CD14-positive monocyte (primary cell): ENCODE results near the gene SPTBN5. TPM values are rescaled to one million over a fixed set of nuclear protein-coding genes. Genes with fewer than 3 reads are reported as not detected.

Experiments used
- DNase-seq, 3 donors: peaks; one replicate each; pipeline ENCODE4 v3.0.0-alpha.2; 2011 to 2022
- H2AFZ ChIP-seq: 2 replicates; pipeline ENCODE4 v1.6.0; 2012; ENCODE audit warnings: mild to moderate bottlenecking, low read depth, low read length, inconsistent platforms; ENCODE audit not compliant: insufficient read depth, poor library complexity, severe bottlenecking
- H3K27ac ChIP-seq, 2 donors: 1 replicate in 1 of 2; 2 replicates in 1 of 2; pipeline ENCODE4 v1.5.1; 2012 to 2013; ENCODE audit warnings: low read length in 2 of 2, control low read depth in 1 of 2, inconsistent platforms in 1 of 2, low read depth in 1 of 2, mild to moderate bottlenecking in 1 of 2
- H3K27me3 ChIP-seq, 2 donors: one replicate each; pipeline versions ENCODE4 v1.6.0 to v1.6.1; 2011 to 2013; ENCODE audit warnings: low read length in 2 of 2; ENCODE audit not compliant: control insufficient read depth in 2 of 2, insufficient read depth in 2 of 2
- H3K36me3 ChIP-seq, 2 donors: replicated peaks in 1 of 2; 1 replicate in 1 of 2; 2 replicates in 1 of 2; pipeline versions ENCODE4 v1.5.1 to v1.6.1; 2012 to 2013; ENCODE audit warnings: low read length in 2 of 2, control low read depth in 1 of 2, inconsistent platforms in 1 of 2, mild to moderate bottlenecking in 1 of 2; ENCODE audit not compliant: insufficient read depth in 2 of 2, control insufficient read depth in 1 of 2
- H3K4me1 ChIP-seq, 2 donors: 1 replicate in 1 of 2; 2 replicates in 1 of 2; pipeline versions ENCODE4 v1.5.1 to v1.6.1; 2012 to 2013; ENCODE audit warnings: low read length in 2 of 2, control low read depth in 1 of 2, inconsistent platforms in 1 of 2, mild to moderate bottlenecking in 1 of 2, moderate library complexity in 1 of 2; ENCODE audit not compliant: insufficient read depth in 2 of 2, control insufficient read depth in 1 of 2
- H3K4me2 ChIP-seq: replicated peaks from 2 replicates; pipeline ENCODE3; 2012; ENCODE audit warnings: low read length, moderate library complexity, mild to moderate bottlenecking; ENCODE audit not compliant: poor library complexity, severe bottlenecking; ENCODE audit errors: extremely low read depth
- H3K4me3 ChIP-seq, 3 experiments: fragments of 200-600 bp in 1 of 3; sonication (generic) in 1 of 3; replicated peaks in 1 of 3; 1 replicate in 2 of 3; 2 replicates in 1 of 3; pipeline ENCODE4 v1.5.1; 2011 to 2013; ENCODE audit warnings: low read length in 3 of 3, mild to moderate bottlenecking in 3 of 3, control low read depth in 2 of 3, low read depth in 2 of 3, inconsistent platforms in 1 of 3, moderate library complexity in 1 of 3
- H3K79me2 ChIP-seq: 2 replicates; pipeline ENCODE4 v1.6.0; 2012; ENCODE audit warnings: mild to moderate bottlenecking, control low read depth, inconsistent platforms, low read length, moderate library complexity; ENCODE audit not compliant: insufficient read depth
- H3K9ac ChIP-seq: 2 replicates; pipeline ENCODE4 v1.6.0; 2017; ENCODE audit warnings: low read length, mild to moderate bottlenecking; ENCODE audit not compliant: insufficient read depth, poor library complexity, severe bottlenecking
- H3K9me3 ChIP-seq, 2 donors: replicated peaks in 1 of 2; 1 replicate in 1 of 2; 2 replicates in 1 of 2; pipeline versions ENCODE4 v1.5.1 to v1.6.1; 2012 to 2013; ENCODE audit warnings: low read length in 2 of 2, control low read depth in 1 of 2; ENCODE audit not compliant: control insufficient read depth in 1 of 2, insufficient read depth in 1 of 2
- H4K20me1 ChIP-seq: 2 replicates; pipeline ENCODE4 v1.6.0; 2012; ENCODE audit warnings: mild to moderate bottlenecking, low read length, control low read depth, moderate library complexity; ENCODE audit not compliant: insufficient read depth
- H3K27ac Mint-ChIP-seq, 7 donors: one replicate each; pipeline ENCODE4 v1.8.0; 2020; ENCODE audit warnings: mild to moderate bottlenecking in 7 of 7, mixed read lengths in 7 of 7, moderate library complexity in 6 of 7, inconsistent platforms in 2 of 7
- H3K27me3 Mint-ChIP-seq, 3 donors: one replicate each; pipeline ENCODE4 v1.8.0; 2021 to 2022; ENCODE audit warnings: low read depth in 3 of 3, mild to moderate bottlenecking in 3 of 3, mixed read lengths in 3 of 3, moderate library complexity in 3 of 3, inconsistent platforms in 1 of 3
- H3K36me3 Mint-ChIP-seq, 2 donors: one replicate each; pipeline ENCODE4 v1.8.0; 2020; ENCODE audit warnings: mixed read lengths in 2 of 2, inconsistent platforms in 1 of 2, mild to moderate bottlenecking in 1 of 2
- H3K4me1 Mint-ChIP-seq: one replicate; pipeline ENCODE4 v1.8.0; 2020; ENCODE audit warnings: mild to moderate bottlenecking, mixed read lengths
- H3K4me3 Mint-ChIP-seq, 2 donors: one replicate each; pipeline ENCODE4 v1.8.0; 2020; ENCODE audit warnings: mild to moderate bottlenecking in 2 of 2, mixed read lengths in 2 of 2, moderate library complexity in 1 of 2
- H3K9me3 Mint-ChIP-seq, 7 donors: one replicate each; pipeline ENCODE4 v1.8.0; 2020 to 2022; ENCODE audit warnings: mixed read lengths in 7 of 7, mild to moderate bottlenecking in 6 of 7, moderate library complexity in 6 of 7, inconsistent platforms in 2 of 7
- WGBS: methylation state at CpG from one replicate; pipeline ENCODE4 v1.1.5; 2013; ENCODE audit warnings: missing lambda C conversion rate; ENCODE audit not compliant: insufficient coverage; 5-methylcytosine and 5-hydroxymethylcytosine counted together
- intact Hi-C, 2 donors: fragments of 100-400 bp; cut with micrococcal nuclease; formaldehyde crosslinking; loops; one replicate each; pipeline versions ENCODE4 v1.15.0 to v1.15.1; 2023
- polyA plus RNA-seq, 3 donors: library from polyadenylated mRNA; depleted of rRNA in 1 of 3; unstranded in 2 of 3; stranded (reverse) in 1 of 3; fragments of 300-500 nt in 2 of 3; fragments of >200 nt in 1 of 3; fragmentation: Illumina TruSeq in 2 of 3; gene quantifications; 1 replicate in 2 of 3; 2 replicates in 1 of 3; pipeline ENCODE4 v1.2.3, GENCODE V29; 2012 to 2021
- TF ChIP-seq, protein P1 (sequence below): fragments of 200-600 bp; IDR thresholded peaks from one replicate; pipeline ENCODE4 v1.8.0; 2022; ENCODE audit warnings: antibody characterized with exemption, mild to moderate bottlenecking

The SPTBN5 gene
- polyA plus RNA-seq, 3 donors, result 0.29 TPM; not detected in 2

DNA sequence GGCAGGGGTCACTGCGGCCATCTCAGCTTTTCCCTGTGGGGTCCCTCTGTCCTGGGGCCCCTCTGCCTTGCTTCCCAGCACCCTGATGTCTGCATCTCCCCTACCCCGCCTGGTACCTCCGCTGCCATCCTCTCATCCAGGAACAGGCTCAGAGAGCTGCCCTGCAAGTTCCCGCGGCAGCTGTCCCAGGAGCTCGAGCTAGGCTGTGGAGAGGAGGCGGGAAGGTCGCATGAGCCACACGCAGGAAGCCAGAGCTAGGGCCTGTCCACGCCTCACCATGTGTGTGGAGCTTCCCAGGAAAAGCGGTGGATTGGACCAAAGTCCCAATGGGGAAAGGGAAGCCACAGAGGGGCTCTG, 42.7 kb downstream of the SPTBN5 start:
- H3K4me3 Mint-ChIP-seq, result no peak overlapping the region
- Histone ChIP-seq H3K27ac (no peak overlapping the region), H3K36me3 (peaks cover 28 to 29% of the 10 kb centered on the region in 2 donors), H3K4me1 (no peaks in the 10 kb centered on the region), H3K27me3 (no peaks in the 10 kb centered on the region), H3K9me3 (no peaks in the 10 kb centered on the region), H3K4me3 (no peak overlapping the region), H4K20me1 (no peaks in the 10 kb centered on the region), H2AFZ (no peak overlapping the region), H3K4me2 (no peak overlapping the region), H3K9ac (no peak overlapping the region), H3K79me2 (no peaks in the 10 kb centered on the region)
- H3K9me3 Mint-ChIP-seq, result no peaks in the 10 kb centered on the region
- TF ChIP-seq, protein P1, sequence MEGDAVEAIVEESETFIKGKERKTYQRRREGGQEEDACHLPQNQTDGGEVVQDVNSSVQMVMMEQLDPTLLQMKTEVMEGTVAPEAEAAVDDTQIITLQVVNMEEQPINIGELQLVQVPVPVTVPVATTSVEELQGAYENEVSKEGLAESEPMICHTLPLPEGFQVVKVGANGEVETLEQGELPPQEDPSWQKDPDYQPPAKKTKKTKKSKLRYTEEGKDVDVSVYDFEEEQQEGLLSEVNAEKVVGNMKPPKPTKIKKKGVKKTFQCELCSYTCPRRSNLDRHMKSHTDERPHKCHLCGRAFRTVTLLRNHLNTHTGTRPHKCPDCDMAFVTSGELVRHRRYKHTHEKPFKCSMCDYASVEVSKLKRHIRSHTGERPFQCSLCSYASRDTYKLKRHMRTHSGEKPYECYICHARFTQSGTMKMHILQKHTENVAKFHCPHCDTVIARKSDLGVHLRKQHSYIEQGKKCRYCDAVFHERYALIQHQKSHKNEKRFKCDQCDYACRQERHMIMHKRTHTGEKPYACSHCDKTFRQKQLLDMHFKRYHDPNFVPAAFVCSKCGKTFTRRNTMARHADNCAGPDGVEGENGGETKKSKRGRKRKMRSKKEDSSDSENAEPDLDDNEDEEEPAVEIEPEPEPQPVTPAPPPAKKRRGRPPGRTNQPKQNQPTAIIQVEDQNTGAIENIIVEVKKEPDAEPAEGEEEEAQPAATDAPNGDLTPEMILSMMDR, result no peak
- no peak overlapping the region for H3K27ac Mint-ChIP-seq
- no peak for DNase-seq
- no peaks in the 10 kb centered on the region for H3K4me1 Mint-ChIP-seq
- H3K27me3 Mint-ChIP-seq, result peaks cover 0 to 10% (median 9%) of the 10 kb centered on the region in 3 donors
- 52% methylated on average over 10 of the region's 11 CpGs for WGBS
- intact Hi-C loops, result no loop called here
- peaks cover 31% of the 10 kb centered on the region in 2 donors for H3K36me3 Mint-ChIP-seq

DNA sequence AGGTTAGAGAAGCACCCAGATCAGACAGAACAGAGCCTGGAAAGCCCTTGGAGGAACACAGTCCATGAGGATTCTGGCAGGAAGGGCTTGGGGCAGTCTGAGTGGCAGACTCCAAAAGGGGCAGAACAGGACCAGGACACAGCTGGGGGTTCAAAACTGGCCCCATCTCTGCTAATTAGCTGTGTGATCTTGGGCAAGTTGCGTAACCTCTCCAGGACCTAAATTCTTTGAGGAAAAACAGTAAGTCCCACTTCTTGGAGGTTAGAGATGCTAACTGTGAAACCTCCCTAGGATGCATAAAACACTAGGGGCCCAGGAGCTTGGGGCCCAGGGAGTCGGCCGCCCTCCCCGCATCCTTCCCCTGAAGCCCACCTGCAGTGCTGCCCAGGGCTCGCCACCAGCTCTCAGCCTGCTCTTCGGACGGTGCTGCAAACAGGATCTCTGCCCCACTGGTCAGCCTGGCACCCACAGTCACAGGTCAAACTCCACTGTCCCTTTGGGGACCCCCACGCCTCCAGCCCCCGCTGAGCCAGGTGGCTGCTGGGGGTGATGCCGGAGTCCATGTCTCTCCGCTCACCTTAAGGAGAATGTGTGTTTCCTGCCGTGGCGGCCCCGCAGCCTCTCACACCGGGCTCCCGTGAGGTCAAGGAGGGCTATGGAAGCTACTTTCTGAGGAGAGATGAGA, 43.2 kb downstream of the SPTBN5 start:
- H3K9ac ChIP-seq, result no peak overlapping the region
- WGBS, result 82% methylated on average over 8 of the region's 16 CpGs
- no peaks in the 10 kb centered on the region for H3K79me2 ChIP-seq
- H3K4me3 ChIP-seq, result no peak overlapping the region
- H3K4me2 ChIP-seq, result no peak overlapping the region
- intact Hi-C loops, result no loop called here
- H3K27me3 Mint-ChIP-seq, result peaks cover 0 to 10% (median 9%) of the 10 kb centered on the region in 3 donors
- no peak overlapping the region for H3K27ac Mint-ChIP-seq
- peaks cover 34 to 36% of the 10 kb centered on the region in 2 donors for H3K36me3 Mint-ChIP-seq
- TF ChIP-seq, protein P1, result no peak
- no peaks in the 10 kb centered on the region for H3K4me1 ChIP-seq
- H3K9me3 ChIP-seq, result no peaks in the 10 kb centered on the region
- H4K20me1 ChIP-seq, result no peaks in the 10 kb centered on the region
- no peak overlapping the region for H3K27ac ChIP-seq
- no peaks in the 10 kb centered on the region for H3K27me3 ChIP-seq
- H3K9me3 Mint-ChIP-seq, result no peaks in the 10 kb centered on the region
- DNase-seq, result no peak
- H3K4me1 Mint-ChIP-seq, result no peaks in the 10 kb centered on the region
- H3K4me3 Mint-ChIP-seq, result no peak overlapping the region
- H2AFZ ChIP-seq, result no peak overlapping the region
- peaks cover 33 to 34% of the 10 kb centered on the region in 2 donors for H3K36me3 ChIP-seq
